ENCODE data around the gene NTRK1. TPM values are rescaled to one million over a fixed set of nuclear protein-coding genes. Genes with fewer than 3 reads are reported as not detected.

Gene NTRK1
- polyA plus RNA-seq, 1 experiment: not detected

- no peak for DNase-seq (ENCODE audit: low read depth, low spot score)
- POLR2A ChIA-PET: no interaction called here
- CTCF ChIA-PET: interaction anchor here (0.8 to 1.6 kb wide), 4 partner anchors 20 to 87 kb away, joined by 3 to 6 read pairs (median 4); partner anchors contain the start of gene NTRK1
- no peak for TF ChIP-seq CTCF (IDR thresholded peaks at IDR 0.05; ENCODE audit: low read depth, low read length)
- no peak overlapping the region for H3K4me3 ChIP-seq (ENCODE audit: low read depth, low read length)
- no peak overlapping the region for H3K27ac ChIP-seq (ENCODE audit: low read depth, low read length)
- H3K9me3 ChIP-seq (ENCODE audit: control insufficient read depth, insufficient read depth, low read length): no peaks in the 10 kb centered on the region; the same call in 1 of the 2 replicates
- H3K27me3 ChIP-seq (ENCODE audit: control insufficient read depth, insufficient read depth, low read length): peaks cover 79% of the 10 kb centered on the region
These were observed 19.8 kb upstream of the NTRK1 start for GRCh38 chr1:156840898-156841279.

- peaks cover 79% of the 10 kb centered on the region for H3K27me3 ChIP-seq (ENCODE audit: control insufficient read depth, insufficient read depth, low read length)
- DNase-seq (ENCODE audit: low read depth, low spot score): no peak
- ChIA-PET POLR2A (no interaction called here), CTCF (interaction anchor here (0.8 to 1.6 kb wide), 4 partner anchors 20 to 86 kb away, joined by 3 to 6 read pairs (median 4); partner anchors contain the start of gene NTRK1)
- no peak overlapping the region for H3K4me3 ChIP-seq (ENCODE audit: low read depth, low read length)
- H3K9me3 ChIP-seq (ENCODE audit: control insufficient read depth, insufficient read depth, low read length): no peaks in the 10 kb centered on the region; the same call in 1 of the 2 replicates
- TF ChIP-seq CTCF (IDR thresholded peaks at IDR 0.05; ENCODE audit: low read depth, low read length): no peak
- H3K27ac ChIP-seq (ENCODE audit: low read depth, low read length): no peak overlapping the region
These were observed 19.3 kb upstream of the NTRK1 start for GRCh38 chr1:156841295-156841855.

- ChIA-PET CTCF (interaction anchor here (1.6 kb wide), 1 partner anchor 17 kb away, joined by 5 read pairs; no protein-coding TSS in a partner anchor), POLR2A (no interaction called here)
- Histone ChIP-seq H3K27me3 (ENCODE audit: control insufficient read depth, insufficient read depth, low read length) (peaks cover 79% of the 10 kb centered on the region), H3K27ac (ENCODE audit: low read depth, low read length) (no peak overlapping the region), H3K4me3 (ENCODE audit: low read depth, low read length) (no peak overlapping the region), H3K9me3 (ENCODE audit: control insufficient read depth, insufficient read depth, low read length) (no peaks in the 10 kb centered on the region; the same call in 1 of the 2 replicates)
- TF ChIP-seq CTCF (IDR thresholded peaks at IDR 0.05; ENCODE audit: low read depth, low read length): no peak
- DNase-seq (ENCODE audit: low read depth, low spot score): no peak
These were observed 17.9 kb upstream of the NTRK1 start for GRCh38 chr1:156842618-156843300.

- peaks cover 3% of the 10 kb centered on the region; the same call in 1 of the 2 replicates for H3K9me3 ChIP-seq (ENCODE audit: control insufficient read depth, insufficient read depth, low read length)
- no peak overlapping the region for H3K27ac ChIP-seq (ENCODE audit: low read depth, low read length)
- TF ChIP-seq CTCF (IDR thresholded peaks at IDR 0.05; ENCODE audit: low read depth, low read length): no peak
- CTCF ChIA-PET: interaction anchor here (1.6 kb wide), 1 partner anchor 16 kb away, joined by 5 read pairs; no protein-coding TSS in a partner anchor
- POLR2A ChIA-PET: no interaction called here
- DNase-seq (ENCODE audit: low read depth, low spot score): no peak
- peaks cover 88% of the 10 kb centered on the region for H3K27me3 ChIP-seq (ENCODE audit: control insufficient read depth, insufficient read depth, low read length)
- H3K4me3 ChIP-seq (ENCODE audit: low read depth, low read length): no peak overlapping the region
These were observed 16.6 kb upstream of the NTRK1 start for GRCh38 chr1:156844102-156844501.

- Histone ChIP-seq H3K9me3 (ENCODE audit: control insufficient read depth, insufficient read depth, low read length) (peaks cover 3% of the 10 kb centered on the region; the same call in 1 of the 2 replicates), H3K4me3 (ENCODE audit: low read depth, low read length) (no peak overlapping the region), H3K27ac (ENCODE audit: low read depth, low read length) (no peak overlapping the region), H3K27me3 (ENCODE audit: control insufficient read depth, insufficient read depth, low read length) (peaks cover 91% of the 10 kb centered on the region)
- CTCF ChIA-PET: no interaction called here
- POLR2A ChIA-PET: no interaction called here
- no peak for DNase-seq (ENCODE audit: low read depth, low spot score)
- TF ChIP-seq CTCF (IDR thresholded peaks at IDR 0.05; ENCODE audit: low read depth, low read length): no peak
These were observed 16.0 kb upstream of the NTRK1 start for GRCh38 chr1:156844638-156845037.
